ENCODE data around the gene PPP1R1C.

- no peak for TF ChIP-seq CTCF (IDR thresholded peaks at IDR 0.05)
- no peak for TF ChIP-seq POLR2A (IDR thresholded peaks at IDR 0.05)
- no peak for TF ChIP-seq POLR2AphosphoS5 (IDR thresholded peaks at IDR 0.05)
- TF ChIP-seq EP300 (IDR thresholded peaks at IDR 0.05) = no peak
Observed at GRCh38 chr2:182080493-182080892, 94.8 kb downstream of the PPP1R1C start.

Data from gastroesophageal sphincter (tissue), 3 donors.